ENCODE measurements around the gene CFB.

The CFB gene

GRCh38 chr6:31948753-31949413 is 3.0 kb downstream of the CFB start:
- no CpG with 5 or more reads among the region's 6 CpGs for WGBS (ENCODE audit: insufficient coverage, insufficient read length)
- no peak for DNase-seq (ENCODE audit: low read depth, low spot score)

DNA sequence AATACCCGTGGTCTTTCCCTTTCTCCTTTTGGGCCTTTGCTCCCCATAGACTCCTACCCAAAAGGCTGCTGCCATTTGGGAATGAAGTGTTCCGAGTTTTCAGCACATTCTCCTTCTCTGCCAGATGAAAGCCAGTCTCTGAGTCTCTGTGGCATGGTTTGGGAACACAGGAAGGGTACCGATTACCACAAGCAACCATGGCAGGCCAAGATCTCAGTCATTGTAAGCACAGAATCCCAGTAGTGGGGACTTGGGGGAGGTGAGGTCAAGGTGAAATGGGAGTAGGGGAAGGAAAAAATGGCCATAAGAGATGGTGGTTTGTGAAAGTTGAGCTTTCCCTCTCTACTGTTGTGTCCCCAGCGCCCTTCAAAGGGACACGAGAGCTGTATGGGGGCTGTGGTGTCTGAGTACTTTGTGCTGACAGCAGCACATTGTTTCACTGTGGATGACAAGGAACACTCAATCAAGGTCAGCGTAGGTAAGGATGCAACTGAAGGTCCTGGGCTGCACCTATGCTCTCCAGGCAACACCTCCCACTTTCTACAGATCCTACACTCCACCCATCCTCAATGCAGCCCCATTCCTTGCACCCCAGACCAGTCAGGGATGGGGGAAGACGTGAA is 4.1 kb downstream of the CFB start:
- H3K9me3 ChIP-seq (ENCODE audit: control insufficient read depth, insufficient read depth, low read length) = no peaks in the 10 kb centered on the region
- H3K4me3 ChIP-seq (ENCODE audit: low read length) = no peak overlapping the region
- no peak for DNase-seq (ENCODE audit: low read depth, low spot score)
- H3K36me3 ChIP-seq (ENCODE audit: control insufficient read depth, insufficient read depth, low read length) = peaks cover 26% of the 10 kb centered on the region
- no peaks in the 10 kb centered on the region for H3K4me1 ChIP-seq (ENCODE audit: control insufficient read depth, insufficient read depth, low read length)
- no CpG with 5 or more reads among the region's 7 CpGs for WGBS (ENCODE audit: insufficient coverage, insufficient read length)
- no peaks in the 10 kb centered on the region for H3K27me3 ChIP-seq (ENCODE audit: control insufficient read depth, insufficient read depth, low read length)
- no peak overlapping the region for H3K27ac ChIP-seq (ENCODE audit: low read length)

More at GRCh38 chr6:31948753-31949413, 3.0 kb downstream of the CFB start:
- Histone ChIP-seq H3K27me3 (ENCODE audit: control insufficient read depth, insufficient read depth, low read length) (no peaks in the 10 kb centered on the region), H3K27ac (ENCODE audit: low read length) (no peak overlapping the region), H3K9me3 (ENCODE audit: control insufficient read depth, insufficient read depth, low read length) (no peaks in the 10 kb centered on the region), H3K36me3 (ENCODE audit: control insufficient read depth, insufficient read depth, low read length) (peaks cover 18% of the 10 kb centered on the region), H3K4me3 (ENCODE audit: low read length) (no peak overlapping the region), H3K4me1 (ENCODE audit: control insufficient read depth, insufficient read depth, low read length) (no peaks in the 10 kb centered on the region)

GRCh38 chr6:31952140-31952805 is 6.4 kb downstream of the CFB start:
- no peaks in the 10 kb centered on the region for H3K9me3 ChIP-seq (ENCODE audit: control insufficient read depth, insufficient read depth, low read length)
- peaks cover 31% of the 10 kb centered on the region for H3K36me3 ChIP-seq (ENCODE audit: control insufficient read depth, insufficient read depth, low read length)
- H3K27ac ChIP-seq (ENCODE audit: low read length) = no peak overlapping the region
- no peaks in the 10 kb centered on the region for H3K4me1 ChIP-seq (ENCODE audit: control insufficient read depth, insufficient read depth, low read length)
- no CpG with 5 or more reads among the region's 5 CpGs for WGBS (ENCODE audit: insufficient coverage, insufficient read length)
- H3K27me3 ChIP-seq (ENCODE audit: control insufficient read depth, insufficient read depth, low read length) = no peaks in the 10 kb centered on the region
- H3K4me3 ChIP-seq (ENCODE audit: low read length) = no peak overlapping the region
- DNase-seq (ENCODE audit: low read depth, low spot score) = peak; percentile 25

DNA sequence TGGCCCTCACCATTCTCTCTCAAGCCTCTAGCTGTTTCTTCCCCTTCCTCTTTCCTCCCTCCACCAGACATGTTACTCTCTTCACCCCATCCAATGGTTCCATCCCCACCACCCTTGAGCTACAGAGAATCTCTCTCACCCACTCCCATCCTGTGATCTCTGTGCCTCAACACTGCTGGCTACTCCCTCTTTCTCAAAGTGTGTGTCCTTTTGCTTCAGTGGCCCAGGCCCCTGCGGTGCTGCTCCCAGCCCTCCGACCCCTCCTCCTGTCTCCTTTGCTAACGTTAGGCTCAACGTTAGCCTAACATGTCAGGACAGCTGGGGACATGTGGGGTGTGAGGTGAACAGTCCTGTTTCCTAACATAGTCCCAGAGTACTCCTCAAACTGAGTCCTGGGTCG is 7.0 kb downstream of the CFB start:
- Histone ChIP-seq H3K27me3 (ENCODE audit: control insufficient read depth, insufficient read depth, low read length) (no peaks in the 10 kb centered on the region), H3K4me1 (ENCODE audit: control insufficient read depth, insufficient read depth, low read length) (no peaks in the 10 kb centered on the region), H3K36me3 (ENCODE audit: control insufficient read depth, insufficient read depth, low read length) (peaks cover 31% of the 10 kb centered on the region), H3K4me3 (ENCODE audit: low read length) (no peak overlapping the region), H3K27ac (ENCODE audit: low read length) (no peak overlapping the region), H3K9me3 (ENCODE audit: control insufficient read depth, insufficient read depth, low read length) (no peaks in the 10 kb centered on the region)
- no CpG with 5 or more reads among the region's 5 CpGs for WGBS (ENCODE audit: insufficient coverage, insufficient read length)
- DNase-seq (ENCODE audit: low read depth, low spot score) = no peak

- no peak for DNase-seq (ENCODE audit: low read depth, low spot score)
- Histone ChIP-seq H3K36me3 (ENCODE audit: control insufficient read depth, insufficient read depth, low read length) (peaks cover 31% of the 10 kb centered on the region), H3K27me3 (ENCODE audit: control insufficient read depth, insufficient read depth, low read length) (no peaks in the 10 kb centered on the region), H3K4me1 (ENCODE audit: control insufficient read depth, insufficient read depth, low read length) (0 out of 2 replicates have a peak, but pooled peaks cover 1% of the 10 kb centered on the region), H3K9me3 (ENCODE audit: control insufficient read depth, insufficient read depth, low read length) (no peaks in the 10 kb centered on the region), H3K4me3 (ENCODE audit: low read length) (no peak overlapping the region), H3K27ac (ENCODE audit: low read length) (no peak overlapping the region)
- WGBS (ENCODE audit: insufficient coverage, insufficient read length) = no CpG with 5 or more reads among the region's 28 CpGs
Observed at GRCh38 chr6:31954511-31954910, 8.6 kb downstream of the CFB start.

DNA sequence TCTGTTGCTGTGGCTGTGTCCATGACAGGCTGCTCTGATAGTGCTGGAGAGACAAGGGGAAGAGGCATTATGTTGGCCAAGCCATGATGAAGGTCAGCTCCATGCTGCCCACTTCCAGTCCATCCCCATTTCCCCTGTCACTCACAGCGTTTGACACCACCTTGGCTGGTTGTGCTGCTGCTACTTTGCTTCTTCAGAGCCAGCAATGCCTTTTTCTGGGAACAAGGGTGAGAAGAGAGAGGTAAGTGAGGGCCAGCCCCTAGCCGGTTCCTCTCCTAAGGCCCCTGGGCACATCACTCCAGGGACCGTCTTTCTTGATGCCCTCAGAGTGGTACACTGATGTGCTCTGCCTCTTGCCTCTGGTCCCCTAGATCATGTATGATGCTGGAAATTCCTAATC is 10.9 kb downstream of the CFB start:
- Histone ChIP-seq H3K4me1 (ENCODE audit: control insufficient read depth, insufficient read depth, low read length) (0 out of 2 replicates have a peak, but pooled peaks cover 1% of the 10 kb centered on the region), H3K27me3 (ENCODE audit: control insufficient read depth, insufficient read depth, low read length) (no peaks in the 10 kb centered on the region), H3K9me3 (ENCODE audit: control insufficient read depth, insufficient read depth, low read length) (no peaks in the 10 kb centered on the region), H3K36me3 (ENCODE audit: control insufficient read depth, insufficient read depth, low read length) (peaks cover 32% of the 10 kb centered on the region), H3K27ac (ENCODE audit: low read length) (no peak overlapping the region), H3K4me3 (ENCODE audit: low read length) (no peak overlapping the region)
- DNase-seq (ENCODE audit: low read depth, low spot score) = no peak
- WGBS (ENCODE audit: insufficient coverage, insufficient read length) = no CpG with 5 or more reads among the region's 3 CpGs

GRCh38 chr6:31958412-31958740 is 12.5 kb downstream of the CFB start:
- WGBS (ENCODE audit: insufficient coverage, insufficient read length) = no CpG with 5 or more reads among the region's 11 CpGs
- H3K27me3 ChIP-seq (ENCODE audit: control insufficient read depth, insufficient read depth, low read length) = no peaks in the 10 kb centered on the region
- peaks cover 36% of the 10 kb centered on the region for H3K36me3 ChIP-seq (ENCODE audit: control insufficient read depth, insufficient read depth, low read length)
- no peaks in the 10 kb centered on the region for H3K9me3 ChIP-seq (ENCODE audit: control insufficient read depth, insufficient read depth, low read length)
- H3K4me1 ChIP-seq (ENCODE audit: control insufficient read depth, insufficient read depth, low read length) = 0 out of 2 replicates have a peak, but pooled peaks cover 1% of the 10 kb centered on the region
- H3K27ac ChIP-seq (ENCODE audit: low read length) = no peak overlapping the region
- no peak for DNase-seq (ENCODE audit: low read depth, low spot score)
- H3K4me3 ChIP-seq (ENCODE audit: low read length) = peak overlapping the region; percentile 94

DNA sequence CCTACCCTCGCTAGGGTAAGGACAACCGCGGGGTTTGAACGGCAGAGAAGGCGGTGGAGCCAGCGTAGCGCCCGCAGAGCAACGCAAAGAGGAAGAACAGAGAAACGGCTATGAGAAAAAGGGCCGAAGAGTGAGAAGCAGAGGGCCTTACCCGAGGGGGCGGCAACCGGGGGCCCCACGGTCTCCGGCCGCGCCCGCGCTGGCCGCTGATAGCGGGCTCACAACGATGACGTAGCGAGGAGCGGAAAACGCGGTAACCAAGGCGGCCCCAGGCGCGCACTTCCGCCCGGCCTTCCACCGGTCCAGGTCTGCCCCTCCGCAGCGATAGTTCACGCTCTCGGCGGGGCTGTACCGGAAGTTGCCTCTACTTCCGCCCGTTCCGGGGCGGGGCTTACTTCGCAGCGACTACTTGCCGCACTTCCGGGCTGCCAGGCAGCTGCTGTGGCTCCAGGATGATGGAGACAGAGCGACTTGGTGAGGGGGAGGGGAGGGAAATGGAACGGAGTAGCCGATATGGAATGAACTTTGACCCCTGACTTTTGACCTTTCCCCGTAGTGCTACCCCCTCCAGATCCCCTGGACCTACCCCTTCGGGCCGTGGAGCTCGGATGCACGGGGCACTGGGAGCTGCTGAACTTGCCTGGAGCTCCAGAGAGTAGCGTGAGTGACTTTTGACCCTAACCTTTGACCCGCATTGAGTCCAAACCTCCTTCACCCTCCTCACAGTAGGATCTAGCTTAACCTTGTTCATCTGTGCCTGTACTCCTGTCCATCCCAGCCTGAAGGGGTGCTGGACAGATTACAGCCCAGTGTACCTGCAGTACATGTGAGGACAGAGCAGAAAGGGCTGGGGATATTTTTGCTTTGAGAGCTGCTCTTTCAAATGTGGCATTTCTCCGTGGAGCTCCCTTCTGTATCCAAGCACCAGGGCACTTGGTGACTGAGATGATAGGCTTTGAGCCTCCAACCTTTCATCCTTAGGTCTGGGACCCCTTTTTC is 13.1 kb downstream of the CFB start, which contains the start of the genes NELFE and SKIC2:
NELFE (minus strand) TSS at position 231 of the 999 bp plus-strand sequence. CDS start 525 bp downstream, outside the sequence.
SKIC2 (plus strand) TSS at position 435 of the 999 bp plus-strand sequence; CDS start at position 453, 18 bp downstream.
- H3K9me3 ChIP-seq (ENCODE audit: control insufficient read depth, insufficient read depth, low read length) = no peaks in the 10 kb centered on the region
- WGBS (ENCODE audit: insufficient coverage, insufficient read length) = no CpG with 5 or more reads among the region's 59 CpGs
- no peak within 1 kb of the TSS for H3K27ac ChIP-seq (ENCODE audit: low read length)
- peak; percentile 95 for DNase-seq (ENCODE audit: low read depth, low spot score)
- no peaks in the 10 kb centered on the region for H3K27me3 ChIP-seq (ENCODE audit: control insufficient read depth, insufficient read depth, low read length)
- 0 out of 2 replicates have a peak, but pooled peaks cover 1% of the 10 kb centered on the region for H3K4me1 ChIP-seq (ENCODE audit: control insufficient read depth, insufficient read depth, low read length)
- peaks cover 37% of the 10 kb centered on the region for H3K36me3 ChIP-seq (ENCODE audit: control insufficient read depth, insufficient read depth, low read length)
- peak within 1 kb of the TSS; percentile 94 for H3K4me3 ChIP-seq (ENCODE audit: low read length)

DNA sequence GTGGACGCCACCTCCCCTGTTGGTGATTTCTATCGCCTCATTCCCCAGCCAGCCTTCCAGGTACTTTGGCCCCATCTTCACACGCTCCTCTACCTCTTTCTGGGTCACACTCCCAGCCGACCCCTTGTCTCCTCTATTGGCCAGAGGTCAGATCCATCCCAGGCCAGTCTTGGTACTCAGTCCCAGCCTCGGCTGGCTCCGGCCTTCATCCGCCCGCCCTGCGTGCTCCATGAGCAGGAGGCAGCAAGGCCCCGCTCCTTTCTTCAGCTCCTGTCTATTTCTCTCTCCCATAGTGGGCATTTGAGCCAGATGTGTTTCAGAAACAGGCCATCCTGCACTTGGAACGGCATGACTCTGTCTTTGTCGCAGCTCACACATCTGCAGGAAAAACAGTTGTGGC is 15.7 kb downstream of the CFB start:
- DNase-seq (ENCODE audit: low read depth, low spot score) = no peak
- Histone ChIP-seq H3K27me3 (ENCODE audit: control insufficient read depth, insufficient read depth, low read length) (no peaks in the 10 kb centered on the region), H3K36me3 (ENCODE audit: control insufficient read depth, insufficient read depth, low read length) (peaks cover 41% of the 10 kb centered on the region), H3K4me3 (ENCODE audit: low read length) (no peak overlapping the region), H3K4me1 (ENCODE audit: control insufficient read depth, insufficient read depth, low read length) (0 out of 2 replicates have a peak, but pooled peaks cover 1% of the 10 kb centered on the region), H3K27ac (ENCODE audit: low read length) (no peak overlapping the region), H3K9me3 (ENCODE audit: control insufficient read depth, insufficient read depth, low read length) (no peaks in the 10 kb centered on the region)
- WGBS (ENCODE audit: insufficient coverage, insufficient read length) = no CpG with 5 or more reads among the region's 12 CpGs

DNA sequence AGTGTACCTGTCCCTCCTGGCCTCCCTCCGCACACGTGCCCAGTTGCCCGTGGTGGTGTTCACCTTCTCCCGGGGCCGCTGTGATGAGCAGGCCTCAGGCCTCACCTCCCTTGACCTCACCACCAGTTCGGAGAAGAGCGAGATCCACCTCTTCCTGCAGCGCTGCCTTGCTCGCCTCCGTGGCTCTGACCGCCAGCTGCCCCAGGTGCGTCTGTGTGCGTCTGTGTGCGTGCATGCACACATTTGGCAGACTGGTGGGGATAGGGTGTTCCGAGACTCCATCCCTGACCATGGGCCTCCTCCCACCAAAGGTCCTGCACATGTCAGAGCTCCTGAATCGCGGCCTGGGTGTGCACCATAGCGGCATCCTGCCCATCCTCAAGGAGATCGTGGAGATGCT is 18.0 kb downstream of the CFB start:
- Histone ChIP-seq H3K36me3 (ENCODE audit: control insufficient read depth, insufficient read depth, low read length) (peaks cover 57% of the 10 kb centered on the region), H3K27ac (ENCODE audit: low read length) (no peak overlapping the region), H3K9me3 (ENCODE audit: control insufficient read depth, insufficient read depth, low read length) (no peaks in the 10 kb centered on the region), H3K4me3 (ENCODE audit: low read length) (no peak overlapping the region), H3K27me3 (ENCODE audit: control insufficient read depth, insufficient read depth, low read length) (no peaks in the 10 kb centered on the region), H3K4me1 (ENCODE audit: control insufficient read depth, insufficient read depth, low read length) (no peaks in the 10 kb centered on the region)
- WGBS (ENCODE audit: insufficient coverage, insufficient read length) = no CpG with 5 or more reads among the region's 19 CpGs
- no peak for DNase-seq (ENCODE audit: low read depth, low spot score)
